PC-3 (cell line): ENCODE data around the gene PTPA. TPM values are rescaled to one million over a fixed set of nuclear protein-coding genes. Genes with fewer than 3 reads are reported as not detected.
"Not testable (repeated sequence)": the region's sequence is repeated elsewhere in the genome, so short reads cannot be mapped to it uniquely, and the experiment has no call there.

Experiments
- ATAC-seq: fragments of 200-7000 bp; cut with Tn5 transposase; 2 replicates; pipeline ENCODE4 v1.9.1; 2020; ENCODE audit warnings: mild to moderate bottlenecking, moderate library complexity
- BruUV-seq: library from RNA; stranded (reverse); fragments of 400-500 nt; replicated peaks from 2 replicates; lab custom pipeline; 2021; lab: Mats Ljungman, UMichigan
- CTCF ChIA-PET: fragments of 300-600 bp; sonication (Branson Sonifier 250); formaldehyde crosslinking; loops from one replicate; lab custom pipeline; 2022; ENCODE audit warnings: antibody characterized with exemption; lab: Charles Lee
- POLR2A ChIA-PET: fragments of 300-600 bp; sonication (Branson Sonifier 250); formaldehyde crosslinking; loops from one replicate; lab custom pipeline; 2022; ENCODE audit warnings: antibody characterized with exemption; ENCODE audit not compliant: unreplicated experiment; lab: Charles Lee
- DNase-seq: peaks from one replicate; pipeline ENCODE4 v3.0.0-alpha.2; 2015
- H2AFZ ChIP-seq: fragments of 300-600 bp; sonication (generic); 2 replicates; pipeline ENCODE4 v1.6.0; 2016; ENCODE audit warnings: antibody characterized with exemption, low read length
- H3F3A ChIP-seq: fragments of 300-600 bp; sonication (generic); one replicate; pipeline ENCODE4 v1.6.0; 2017; ENCODE audit warnings: antibody characterized with exemption, low read length, control low read depth, mild to moderate bottlenecking; ENCODE audit not compliant: unreplicated experiment
- H3K27ac ChIP-seq: fragments of 300-600 bp; sonication (generic); 2 replicates; pipeline ENCODE4 v1.5.1; 2016; ENCODE audit warnings: mild to moderate bottlenecking, low read length
- H3K27me3 ChIP-seq: fragments of 300-600 bp; sonication (generic); 2 replicates; pipeline ENCODE4 v1.6.1; 2016; ENCODE audit warnings: low read length, mixed read lengths
- H3K36me3 ChIP-seq: fragments of 300-600 bp; sonication (generic); 2 replicates; pipeline ENCODE4 v1.6.1; 2016; ENCODE audit warnings: low read depth, mixed run types, low read length, mixed read lengths
- H3K4me1 ChIP-seq: fragments of 300-600 bp; sonication (generic); 2 replicates; pipeline ENCODE4 v1.5.1; 2016; ENCODE audit warnings: low read length; ENCODE audit not compliant: insufficient read depth
- H3K4me2 ChIP-seq: fragments of 300-600 bp; sonication (generic); 2 replicates; pipeline ENCODE4 v1.6.0; 2016; ENCODE audit warnings: low read length
- H3K4me3 ChIP-seq: fragments of 300-600 bp; sonication (generic); 2 replicates; pipeline ENCODE4 v1.5.1; 2016; ENCODE audit warnings: mild to moderate bottlenecking, low read length, mixed read lengths
- H3K79me2 ChIP-seq: fragments of 300-600 bp; sonication (generic); 2 replicates; pipeline ENCODE4 v1.6.1; 2017; ENCODE audit warnings: low read length, mixed read lengths
- H3K9ac ChIP-seq: fragments of 300-600 bp; sonication (generic); 2 replicates; pipeline ENCODE4 v1.6.0; 2016; ENCODE audit warnings: mild to moderate bottlenecking, low read length
- H3K9me2 ChIP-seq: fragments of 300-600 bp; sonication (generic); replicated peaks from 2 replicates; pipeline ENCODE4 v1.6.1; 2016; ENCODE audit warnings: mixed run types, low read length, mixed read lengths
- H3K9me3 ChIP-seq: fragments of 300-600 bp; sonication (generic); 2 replicates; pipeline ENCODE4 v1.6.1; 2016; ENCODE audit warnings: low read length, mixed read lengths
- H4K20me1 ChIP-seq: fragments of 300-600 bp; sonication (generic); 2 replicates; pipeline ENCODE4 v1.6.1; 2016; ENCODE audit warnings: low read length, mixed read lengths
- EZH2 ChIP-seq: fragments of 300-600 bp; sonication (generic); IDR thresholded peaks from one replicate; pipeline ENCODE4 v1.6.1; 2017; ENCODE audit warnings: antibody characterized with exemption, mild to moderate bottlenecking, low read length; ENCODE audit not compliant: unreplicated experiment
- EZH2phosphoT487 ChIP-seq: fragments of 300-600 bp; sonication (generic); IDR thresholded peaks from 2 replicates; pipeline ENCODE4 v1.6.1; 2018; ENCODE audit warnings: mild to moderate bottlenecking, antibody characterized with exemption, low read length, borderline replicate concordance
- intact Hi-C: fragments of 100-400 bp; cut with micrococcal nuclease; formaldehyde crosslinking; loops from 2 replicates; pipeline ENCODE4 v1.9.0; 2023
- total RNA-seq: library from RNA; depleted of rRNA; stranded (reverse); fragments of >200 nt; gene quantifications from 2 replicates; pipeline ENCODE4 v1.2.3, GENCODE V29; 2014
- TF ChIP-seq, protein P1 (sequence below): fragments of 300-600 bp; sonication (generic); conservative IDR thresholded peaks from 2 replicates; pipeline ENCODE4 v1.5.1; 2017; ENCODE audit warnings: antibody characterized with exemption, low read depth, mild to moderate bottlenecking, low read length

Gene PTPA
- total RNA-seq, 1 experiment from 2014 or later, result 138 TPM

DNA sequence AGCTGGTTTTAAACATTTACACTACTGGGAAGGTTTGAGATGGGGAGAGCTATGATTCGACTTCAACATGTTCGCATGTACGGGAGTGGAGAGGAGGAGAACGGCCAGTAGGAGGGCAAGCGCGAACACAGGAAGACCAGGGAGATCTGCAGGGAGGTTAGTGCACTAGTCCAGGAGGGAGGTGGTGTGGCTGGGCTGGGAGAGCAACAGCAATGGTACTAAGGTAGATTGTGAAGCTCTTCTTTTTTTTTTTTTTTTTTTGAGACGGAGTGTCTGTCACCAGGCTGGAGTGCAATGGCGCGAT lies 50.3 kb downstream of the PTPA start:
- Histone ChIP-seq H3K27ac (no peak overlapping the region), H3K9me3 (no peaks in the 10 kb centered on the region), H2AFZ (no peak overlapping the region), H3F3A (no peaks in the 10 kb centered on the region), H3K4me1 (peaks cover 5% of the 10 kb centered on the region), H3K9ac (no peak overlapping the region), H3K27me3 (no peaks in the 10 kb centered on the region), H3K4me2 (no peak overlapping the region), H3K36me3 (no peaks in the 10 kb centered on the region), H4K20me1 (no peaks in the 10 kb centered on the region), H3K9me2 (no peaks in the 10 kb centered on the region), H3K79me2 (no peaks in the 10 kb centered on the region), H3K4me3 (no peak overlapping the region)
- intact Hi-C loops, result no loop called here
- ChIA-PET CTCF (interaction anchor here (0.6 kb wide), 2 partner anchors 25 to 332 kb away, joined by 4 to 5 read pairs; partner anchors contain the start of gene SPOUT1), POLR2A (no interaction called here)
- BruUV-seq, result no TSS peak
- ATAC-seq (no peak), DNase-seq (no peak)
- TF ChIP-seq, protein P1, sequence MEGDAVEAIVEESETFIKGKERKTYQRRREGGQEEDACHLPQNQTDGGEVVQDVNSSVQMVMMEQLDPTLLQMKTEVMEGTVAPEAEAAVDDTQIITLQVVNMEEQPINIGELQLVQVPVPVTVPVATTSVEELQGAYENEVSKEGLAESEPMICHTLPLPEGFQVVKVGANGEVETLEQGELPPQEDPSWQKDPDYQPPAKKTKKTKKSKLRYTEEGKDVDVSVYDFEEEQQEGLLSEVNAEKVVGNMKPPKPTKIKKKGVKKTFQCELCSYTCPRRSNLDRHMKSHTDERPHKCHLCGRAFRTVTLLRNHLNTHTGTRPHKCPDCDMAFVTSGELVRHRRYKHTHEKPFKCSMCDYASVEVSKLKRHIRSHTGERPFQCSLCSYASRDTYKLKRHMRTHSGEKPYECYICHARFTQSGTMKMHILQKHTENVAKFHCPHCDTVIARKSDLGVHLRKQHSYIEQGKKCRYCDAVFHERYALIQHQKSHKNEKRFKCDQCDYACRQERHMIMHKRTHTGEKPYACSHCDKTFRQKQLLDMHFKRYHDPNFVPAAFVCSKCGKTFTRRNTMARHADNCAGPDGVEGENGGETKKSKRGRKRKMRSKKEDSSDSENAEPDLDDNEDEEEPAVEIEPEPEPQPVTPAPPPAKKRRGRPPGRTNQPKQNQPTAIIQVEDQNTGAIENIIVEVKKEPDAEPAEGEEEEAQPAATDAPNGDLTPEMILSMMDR, result no peak
- no peak for TF ChIP-seq EZH2
- TF ChIP-seq EZH2phosphoT487, result no peak

DNA sequence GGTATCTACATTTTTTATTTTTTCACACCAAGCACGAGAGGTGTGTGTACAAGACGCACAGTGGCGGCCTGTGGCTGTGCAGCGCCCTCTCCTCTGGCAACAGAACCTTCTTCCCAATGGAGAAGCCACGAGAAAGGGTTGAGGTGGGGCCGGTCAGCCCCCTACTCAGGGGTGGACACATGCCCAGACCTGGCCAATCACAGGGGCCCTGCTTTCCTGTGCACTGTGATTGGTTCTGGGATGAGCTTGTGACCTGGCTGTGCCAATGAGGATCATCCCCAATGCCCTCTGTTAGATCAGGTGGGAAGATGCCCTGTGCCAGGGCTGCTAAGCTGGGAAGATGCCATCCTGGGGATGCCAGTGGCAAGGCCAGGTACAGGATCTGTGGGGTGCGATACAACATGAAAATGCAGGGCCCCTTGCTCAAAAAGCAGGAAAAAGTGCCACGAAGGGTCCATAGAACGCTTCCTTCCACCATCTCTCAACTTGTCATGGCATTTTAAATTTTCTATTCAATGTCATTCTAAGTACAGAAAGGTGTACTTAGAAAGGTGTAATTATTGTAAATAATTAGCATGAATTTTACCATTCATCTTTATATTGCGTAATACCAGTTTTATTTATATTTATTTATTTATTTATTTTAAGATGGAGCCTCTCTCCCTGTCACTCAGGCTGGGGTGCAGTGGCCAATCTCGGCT lies 51.4 kb downstream of the PTPA start:
- H3K79me2 ChIP-seq, result no peaks in the 10 kb centered on the region
- no peaks in the 10 kb centered on the region for H3K27me3 ChIP-seq
- no peaks in the 10 kb centered on the region for H3K36me3 ChIP-seq
- H3K4me3 ChIP-seq, result no peak overlapping the region
- DNase-seq (no peak), ATAC-seq (no peak)
- H3K9me2 ChIP-seq, result no peaks in the 10 kb centered on the region
- H2AFZ ChIP-seq, result no peak overlapping the region
- H3K4me2 ChIP-seq, result no peak overlapping the region
- BruUV-seq, result no TSS peak
- POLR2A ChIA-PET, result no interaction called here
- intact Hi-C loops, result no loop called here
- no peak overlapping the region for H3K9ac ChIP-seq
- H3F3A ChIP-seq, result no peaks in the 10 kb centered on the region
- CTCF ChIA-PET, result no interaction called here
- TF ChIP-seq, protein P1, result no peak
- no peak for TF ChIP-seq EZH2
- TF ChIP-seq EZH2phosphoT487, result no peak
- peaks cover 16% of the 10 kb centered on the region for H3K4me1 ChIP-seq
- no peaks in the 10 kb centered on the region for H4K20me1 ChIP-seq
- H3K9me3 ChIP-seq, result no peaks in the 10 kb centered on the region
- no peak overlapping the region for H3K27ac ChIP-seq

DNA sequence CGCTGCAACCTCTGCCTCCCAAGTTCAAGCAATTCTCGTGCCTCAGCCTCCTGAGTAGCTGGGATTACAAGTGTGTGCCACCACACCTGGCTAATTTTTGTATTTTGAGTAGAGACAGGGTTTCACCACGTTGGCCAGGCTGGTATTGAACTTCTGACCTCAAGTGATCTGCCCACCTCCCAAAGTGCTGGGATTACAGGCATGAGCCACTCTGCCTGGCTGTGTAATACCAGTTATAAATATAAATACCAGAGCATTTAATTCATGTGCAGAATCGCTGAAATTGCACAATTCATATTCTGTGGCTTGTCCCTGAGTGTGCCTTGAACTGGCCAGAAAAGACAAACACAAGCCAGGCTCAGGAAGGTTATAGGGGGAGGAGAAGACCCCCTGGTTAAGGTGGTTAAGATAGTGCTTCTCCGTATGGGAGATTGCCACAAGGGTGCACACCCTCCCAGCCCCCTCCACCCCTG lies 52.0 kb downstream of the PTPA start:
- CTCF ChIA-PET, result not testable (repeated sequence)

More for the DNA sequence above, 52.0 kb downstream of the PTPA start:
- POLR2A ChIA-PET, DNase-seq, H3K79me2 ChIP-seq, H3K9me3 ChIP-seq, H3K36me3 ChIP-seq, H3K4me3 ChIP-seq, H3K27me3 ChIP-seq, H2AFZ ChIP-seq, H4K20me1 ChIP-seq, H3K4me2 ChIP-seq, ATAC-seq, H3K9ac ChIP-seq, H3K27ac ChIP-seq, H3F3A ChIP-seq, BruUV-seq, intact Hi-C loops, H3K9me2 ChIP-seq: not testable (repeated sequence)
- H3K4me1 ChIP-seq, result peaks cover 21% of the 10 kb centered on the region
